Measurements from ENCODE around the gene PLEKHA1.

Gene PLEKHA1

DNA sequence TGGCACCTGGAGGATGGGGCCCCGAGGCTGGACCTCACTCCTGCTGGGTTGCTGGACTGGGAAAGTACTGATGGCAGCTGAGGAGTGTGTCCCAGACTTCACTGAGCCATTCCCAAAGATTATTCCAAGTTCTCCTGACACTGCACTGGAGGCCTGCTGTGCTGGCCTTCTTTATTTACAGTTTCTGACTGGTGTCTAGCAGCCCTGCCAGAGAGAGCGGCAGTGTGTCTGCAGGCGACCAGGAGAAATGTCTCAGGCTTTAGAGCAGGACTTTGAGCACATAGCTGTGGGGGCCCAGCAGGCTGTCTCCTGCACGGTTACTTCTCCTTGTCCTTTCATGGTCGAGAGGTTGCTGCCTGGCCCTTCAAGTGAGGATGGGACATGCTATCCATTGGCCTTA is 102.9 kb downstream of the PLEKHA1 start:
- TF ChIP-seq, protein P1, sequence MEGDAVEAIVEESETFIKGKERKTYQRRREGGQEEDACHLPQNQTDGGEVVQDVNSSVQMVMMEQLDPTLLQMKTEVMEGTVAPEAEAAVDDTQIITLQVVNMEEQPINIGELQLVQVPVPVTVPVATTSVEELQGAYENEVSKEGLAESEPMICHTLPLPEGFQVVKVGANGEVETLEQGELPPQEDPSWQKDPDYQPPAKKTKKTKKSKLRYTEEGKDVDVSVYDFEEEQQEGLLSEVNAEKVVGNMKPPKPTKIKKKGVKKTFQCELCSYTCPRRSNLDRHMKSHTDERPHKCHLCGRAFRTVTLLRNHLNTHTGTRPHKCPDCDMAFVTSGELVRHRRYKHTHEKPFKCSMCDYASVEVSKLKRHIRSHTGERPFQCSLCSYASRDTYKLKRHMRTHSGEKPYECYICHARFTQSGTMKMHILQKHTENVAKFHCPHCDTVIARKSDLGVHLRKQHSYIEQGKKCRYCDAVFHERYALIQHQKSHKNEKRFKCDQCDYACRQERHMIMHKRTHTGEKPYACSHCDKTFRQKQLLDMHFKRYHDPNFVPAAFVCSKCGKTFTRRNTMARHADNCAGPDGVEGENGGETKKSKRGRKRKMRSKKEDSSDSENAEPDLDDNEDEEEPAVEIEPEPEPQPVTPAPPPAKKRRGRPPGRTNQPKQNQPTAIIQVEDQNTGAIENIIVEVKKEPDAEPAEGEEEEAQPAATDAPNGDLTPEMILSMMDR (IDR thresholded peaks at IDR 0.05; ENCODE audit: insufficient read depth, missing control alignments): no peak
- DNase-seq (ENCODE audit: insufficient read length, low spot score) (no peak), FAIRE-seq (no peak)

DNA sequence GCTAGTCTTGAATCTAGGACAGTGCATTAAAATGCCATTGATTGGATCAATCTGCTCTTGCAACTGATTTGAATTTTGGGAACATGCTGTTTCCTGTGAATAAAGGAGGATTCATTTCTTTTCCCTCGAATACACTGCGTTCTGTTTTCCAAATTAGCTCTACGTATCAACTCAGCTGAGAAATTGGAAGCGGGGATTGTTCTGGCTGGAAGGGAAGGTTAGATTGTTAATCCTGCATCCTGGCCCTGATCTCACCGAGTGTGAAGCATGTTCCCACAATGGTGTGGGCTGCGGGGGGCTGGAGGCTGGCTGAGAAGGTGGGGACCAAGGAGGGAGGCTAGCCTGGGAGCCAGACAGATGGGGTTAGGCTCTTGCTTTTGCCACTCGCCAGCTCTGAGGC is 104.5 kb downstream of the PLEKHA1 start:
- TF ChIP-seq, protein P1 (IDR thresholded peaks at IDR 0.05; ENCODE audit: insufficient read depth, missing control alignments): no peak
- DNase-seq (ENCODE audit: insufficient read length, low spot score) (no peak), FAIRE-seq (no peak)

DNA sequence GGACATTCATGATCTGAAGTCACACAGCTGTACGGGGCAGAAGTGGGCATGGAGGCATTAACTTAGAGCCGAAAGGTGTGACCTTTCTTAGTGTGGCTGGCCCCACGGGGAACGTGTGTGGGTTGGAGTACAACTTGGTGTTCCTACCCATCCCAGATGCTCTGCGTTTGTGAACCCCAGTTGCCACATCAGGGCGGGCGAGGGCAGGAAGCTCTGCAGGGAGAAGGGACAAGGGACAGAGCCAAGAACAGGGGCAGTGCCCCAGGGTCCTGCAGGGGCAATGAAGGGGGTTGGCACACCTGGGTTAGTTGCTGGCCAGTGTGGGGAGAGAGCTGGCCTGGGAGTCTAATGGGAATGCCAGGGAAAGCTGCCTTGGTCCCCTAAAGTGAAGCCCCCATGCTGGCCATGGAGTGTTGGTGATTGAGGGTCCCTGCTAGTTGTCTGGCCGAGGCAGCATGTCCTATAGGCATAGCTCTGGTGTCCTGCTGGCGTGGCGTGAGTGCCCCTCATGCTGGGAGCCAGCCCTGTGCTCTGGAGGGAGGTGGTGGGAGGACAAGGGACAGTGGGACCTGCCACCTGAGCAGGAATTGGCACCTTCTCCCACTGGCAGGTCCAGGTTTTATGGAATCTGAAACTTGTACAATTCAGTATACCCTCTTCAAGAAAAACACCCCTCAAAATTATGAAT is 105.8 kb downstream of the PLEKHA1 start:
- FAIRE-seq: no peak
- TF ChIP-seq, protein P1 (IDR thresholded peaks at IDR 0.05; ENCODE audit: insufficient read depth, missing control alignments): no peak

DNA sequence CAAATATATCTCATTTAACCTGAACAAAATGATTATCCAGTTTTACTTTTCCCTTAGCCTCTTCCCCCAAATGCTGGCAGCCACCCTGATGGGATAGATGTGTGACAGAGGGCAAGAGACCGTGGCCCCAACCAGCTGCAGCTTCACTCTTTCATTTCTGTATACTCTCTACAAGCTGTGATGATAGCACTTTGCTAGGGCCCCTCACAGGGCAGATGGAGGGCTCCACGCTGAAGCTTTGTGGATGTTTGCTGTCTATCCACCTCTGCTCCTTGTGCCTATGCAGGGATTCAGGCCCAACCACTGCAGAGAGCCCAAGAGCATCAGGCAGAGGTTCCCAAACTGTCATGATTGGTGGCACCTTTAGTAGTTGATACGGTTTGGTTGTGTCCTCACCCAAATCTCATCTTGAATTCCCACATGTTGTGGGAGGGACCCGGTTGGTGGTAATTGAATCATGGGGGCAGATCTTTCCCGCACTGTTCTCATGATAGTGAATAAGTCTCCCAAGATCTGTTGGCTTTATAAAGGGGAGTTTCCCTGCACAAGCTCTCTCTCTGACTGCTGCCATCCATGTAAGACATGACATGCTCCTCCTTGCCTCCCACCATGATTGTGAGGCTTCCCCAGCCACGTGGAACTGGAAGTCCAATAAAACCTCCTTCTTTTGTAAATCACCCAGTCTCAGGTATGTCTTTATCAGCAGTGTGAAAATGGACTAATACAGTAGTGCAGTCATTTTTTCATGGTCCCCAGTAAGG is 107.0 kb downstream of the PLEKHA1 start:
- TF ChIP-seq, protein P1 (IDR thresholded peaks at IDR 0.05; ENCODE audit: insufficient read depth, missing control alignments): no peak
- FAIRE-seq: no peak
- DNase-seq (ENCODE audit: insufficient read length, low spot score): no peak

More for the DNA sequence above, 105.8 kb downstream of the PLEKHA1 start:
- no peak for DNase-seq (ENCODE audit: insufficient read length, low spot score)

Data from D721Med (cell line).